NCI-H460 (cell line): Measurements from ENCODE around the gene OR10H1. TPM values are rescaled to one million over a fixed set of nuclear protein-coding genes. Genes with fewer than 3 reads are reported as not detected.
"Not testable (repeated sequence)": the region's sequence is repeated elsewhere in the genome, so short reads cannot be mapped to it uniquely, and the experiment has no call there.

Experiments
- DNase-seq: peaks from one replicate; pipeline ENCODE4 v3.0.0-alpha.2; 2016; ENCODE audit warnings: low read depth; ENCODE audit errors: extremely low read depth
- total RNA-seq: library from RNA; depleted of rRNA; stranded (reverse); fragments of >200 nt; shearing (Covaris generic); gene quantifications from 2 replicates; pipeline ENCODE4 v1.2.3, GENCODE V29; 2014

Gene OR10H1
- total RNA-seq, 1 experiment from 2014 or later: not detected

- DNase-seq: no peak
Observed at GRCh38 chr19:15829306-15829698, 13.8 kb upstream of the OR10H1 start.

GRCh38 chr19:15828611-15829305 lies 13.3 kb upstream of the OR10H1 start:
- DNase-seq: not testable (repeated sequence)

- DNase-seq: no peak
Observed at GRCh38 chr19:15828121-15828610, 12.7 kb upstream of the OR10H1 start.

DNA sequence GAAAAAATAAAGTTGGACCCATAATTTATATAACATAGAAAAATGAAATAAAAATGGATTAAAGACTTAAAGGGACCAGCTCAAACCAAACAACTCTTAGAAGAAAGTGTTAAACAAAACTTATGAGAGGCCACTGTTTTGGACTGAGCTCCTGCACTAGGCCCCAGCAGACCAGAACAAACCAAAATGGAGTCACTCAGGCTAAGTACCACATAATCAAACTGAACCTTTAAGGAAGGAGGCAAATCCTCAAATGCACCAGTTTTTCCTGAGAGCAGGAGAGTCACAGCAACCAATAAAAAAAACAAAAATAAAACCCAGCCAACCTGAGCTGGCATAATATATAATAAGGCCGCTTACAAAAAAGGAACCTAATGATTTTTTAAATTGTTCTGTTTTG lies 10.3 kb upstream of the OR10H1 start:
- DNase-seq: no peak

DNA sequence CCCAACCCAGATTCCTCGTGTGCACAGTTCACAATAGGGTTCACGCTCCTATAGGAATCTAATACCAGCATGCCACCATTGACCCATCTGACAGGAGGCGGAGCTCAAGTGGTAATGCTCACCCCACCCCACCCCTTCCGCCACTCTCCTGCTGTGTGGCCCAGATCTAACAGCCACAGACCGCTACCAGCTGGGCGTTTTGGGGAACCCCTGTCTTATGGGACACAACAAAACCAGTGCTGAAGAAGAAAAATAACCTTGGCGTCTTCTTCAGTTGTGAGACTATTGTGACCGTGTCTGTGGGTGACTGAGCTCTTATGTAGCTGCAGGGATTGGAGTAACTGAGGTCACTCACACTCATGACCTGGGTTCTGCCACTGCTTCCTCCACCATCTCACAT lies 5.2 kb upstream of the OR10H1 start:
- DNase-seq: no peak

- DNase-seq: no peak
Observed at GRCh38 chr19:15813916-15814315, 1.5 kb downstream of the OR10H1 start.

DNA sequence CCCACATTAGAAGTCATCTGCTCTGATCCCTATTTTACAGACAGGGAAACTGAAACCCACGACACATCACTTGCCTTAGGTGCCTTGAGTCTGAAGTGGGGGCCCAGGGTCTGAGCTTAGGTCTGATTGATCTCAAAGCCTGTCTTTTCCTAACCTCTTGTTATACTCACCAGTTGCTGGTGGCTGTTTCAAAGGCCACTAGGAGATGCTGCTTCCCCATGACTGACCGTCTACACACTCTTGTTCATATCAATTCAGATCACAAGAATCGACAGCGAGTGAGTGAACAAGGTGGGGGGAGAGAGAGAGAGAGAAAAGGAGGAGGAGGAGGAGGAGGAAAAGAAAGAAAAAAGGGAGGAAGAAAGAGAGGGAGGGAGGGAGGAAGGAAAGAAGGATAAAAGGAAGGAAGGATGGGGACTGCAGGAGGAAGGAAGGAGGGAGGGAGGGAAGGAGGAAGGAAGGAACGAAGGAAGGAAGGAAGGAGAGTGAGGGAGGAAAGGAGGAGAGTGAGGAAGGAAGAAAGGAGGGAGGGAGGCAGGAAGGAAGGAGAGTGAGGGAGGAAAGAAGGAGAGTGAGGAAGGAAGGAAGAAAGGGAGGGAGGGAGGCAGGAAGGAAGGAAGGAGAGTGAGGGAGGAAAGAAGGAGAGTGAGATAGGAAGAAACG lies 3.3 kb downstream of the OR10H1 start:
- DNase-seq: no peak

DNA sequence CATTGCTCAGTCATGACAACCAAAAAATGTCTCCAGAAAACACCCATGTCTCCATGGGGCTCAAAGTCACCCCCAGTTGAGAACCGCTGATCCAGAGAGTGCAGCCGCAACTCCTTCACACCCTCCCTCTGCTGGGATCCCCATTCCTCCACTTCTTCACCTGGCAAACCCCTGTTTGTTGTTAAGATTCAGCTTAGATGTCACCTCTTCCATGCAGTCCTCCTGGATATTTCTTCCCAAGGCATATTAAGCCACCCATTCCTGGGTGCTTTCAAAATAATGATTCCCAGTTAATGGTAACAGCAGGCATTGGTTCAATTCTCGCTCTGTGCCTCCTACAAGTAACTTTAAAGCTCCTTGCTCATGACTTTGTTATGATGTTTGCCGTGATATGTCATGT lies 4.0 kb downstream of the OR10H1 start:
- DNase-seq: no peak

- peak; percentile 1 for DNase-seq
Observed at GRCh38 chr19:15810335-15810734, 5.1 kb downstream of the OR10H1 start.

DNA sequence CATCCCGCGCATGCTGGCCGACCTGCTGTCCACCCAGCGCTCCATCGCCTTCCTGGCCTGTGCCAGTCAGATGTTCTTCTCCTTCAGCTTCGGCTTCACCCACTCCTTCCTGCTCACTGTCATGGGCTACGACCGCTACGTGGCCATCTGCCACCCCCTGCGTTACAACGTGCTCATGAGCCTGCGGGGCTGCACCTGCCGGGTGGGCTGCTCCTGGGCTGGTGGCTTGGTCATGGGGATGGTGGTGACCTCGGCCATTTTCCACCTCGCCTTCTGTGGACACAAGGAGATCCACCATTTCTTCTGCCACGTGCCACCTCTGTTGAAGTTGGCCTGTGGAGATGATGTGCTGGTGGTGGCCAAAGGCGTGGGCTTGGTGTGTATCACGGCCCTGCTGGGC lies 21.2 kb downstream of the OR10H1 start:
- not testable (repeated sequence) for DNase-seq

- DNase-seq: no peak
Observed at GRCh38 chr19:15790096-15790495, 25.4 kb downstream of the OR10H1 start.

DNA sequence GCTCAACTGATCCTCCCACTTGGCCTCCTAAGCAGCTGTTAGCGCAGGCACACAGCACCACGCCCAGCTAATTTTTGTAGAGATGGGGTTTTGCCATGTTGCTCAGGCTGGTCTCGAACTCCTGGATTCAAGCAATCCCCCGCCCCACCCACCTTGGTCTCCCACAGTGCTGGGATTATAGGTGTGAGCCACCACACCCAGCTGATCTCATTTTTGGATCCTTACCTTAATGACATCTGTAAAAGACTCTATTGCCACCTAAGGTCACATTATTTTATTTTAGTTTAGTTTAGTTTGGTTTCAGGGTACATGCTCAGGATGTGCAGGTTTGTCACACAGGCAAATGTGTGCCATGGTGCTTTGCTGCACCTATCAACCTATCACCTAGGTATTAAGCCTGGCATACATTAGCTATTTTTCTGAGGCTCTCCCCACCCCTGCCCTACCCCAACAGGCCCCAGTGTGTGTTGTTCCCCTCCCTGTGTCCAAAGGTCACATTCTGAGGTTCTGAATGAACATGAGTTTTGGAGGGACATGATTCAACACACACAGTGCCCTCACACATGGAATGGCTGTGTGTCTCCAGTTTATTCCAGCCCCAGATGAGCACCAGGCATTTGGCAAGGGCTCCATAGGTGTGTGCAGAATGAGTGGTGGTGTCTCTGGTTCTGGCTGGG lies 26.7 kb downstream of the OR10H1 start:
- no peak for DNase-seq

DNA sequence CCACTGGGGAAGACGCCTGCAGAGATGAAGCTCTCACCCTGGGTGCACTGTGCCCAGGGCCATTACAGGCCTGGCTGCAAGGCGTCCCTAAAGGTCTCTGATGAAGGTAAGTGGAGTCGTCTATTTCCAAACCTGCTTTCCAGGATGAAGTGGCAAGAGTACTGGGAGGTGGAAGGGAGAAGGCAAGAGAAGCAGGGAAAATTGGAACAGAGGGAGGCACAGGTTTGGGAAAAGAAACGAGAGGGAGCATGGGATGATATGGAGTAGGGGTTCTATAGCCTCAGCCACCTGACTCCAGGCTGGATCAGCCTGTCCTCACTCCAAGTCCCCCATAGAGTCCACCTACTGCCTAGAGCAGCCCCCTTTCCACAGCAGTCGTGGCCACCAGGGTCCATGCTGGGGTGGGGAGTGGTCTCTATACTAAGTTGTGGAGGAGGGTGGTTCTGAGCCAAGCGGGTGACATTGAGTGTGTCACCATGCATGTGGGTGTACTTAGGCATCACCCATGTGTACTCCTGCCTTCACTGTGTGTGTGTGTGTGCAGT lies 27.8 kb downstream of the OR10H1 start, which contains the start of gene OR10H5:
Gene OR10H5, plus strand, starts transcription at position 51 of the 545 bp plus-strand sequence. CDS start 6,388 bp downstream, outside the sequence.
- DNase-seq: no peak

DNA sequence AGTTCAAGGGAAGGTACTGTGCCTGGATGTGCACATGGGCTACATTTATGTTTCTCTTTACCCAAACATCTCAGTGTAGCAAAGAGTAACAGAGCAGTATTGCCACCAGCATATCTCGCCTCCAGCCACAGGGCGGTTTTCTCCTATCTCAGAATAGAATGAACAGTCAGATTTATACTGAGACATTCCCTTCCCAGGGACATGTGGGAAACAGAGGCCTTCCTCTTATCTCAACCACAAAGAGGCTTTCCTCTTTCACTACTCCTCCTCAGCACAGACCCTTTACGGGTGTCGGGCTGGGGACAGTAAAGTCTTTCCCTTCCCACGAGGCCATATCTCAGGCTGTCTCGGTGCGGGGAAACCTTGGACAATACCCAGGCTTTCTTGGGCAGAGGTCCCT lies 32.6 kb downstream of the OR10H1 start:
- not testable (repeated sequence) for DNase-seq

DNA sequence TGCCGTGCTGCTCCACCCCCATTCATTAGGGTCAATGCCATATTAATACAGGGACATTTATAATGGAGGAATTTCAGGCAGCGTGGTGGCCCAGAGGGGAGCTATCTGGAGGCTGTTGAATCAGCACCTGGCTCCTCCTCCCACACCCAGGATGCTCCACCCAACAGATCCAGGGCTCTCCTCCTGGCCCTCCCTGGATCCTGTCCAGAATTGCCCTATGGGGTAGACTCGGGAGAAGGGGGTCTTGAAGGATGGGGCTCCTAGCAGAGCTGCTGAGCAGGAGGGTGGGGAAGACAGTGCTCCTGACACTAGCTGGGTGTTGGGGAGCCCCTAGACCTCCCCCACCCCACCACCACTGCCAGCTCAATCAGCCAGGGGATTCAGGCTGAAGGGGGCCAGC lies 33.3 kb downstream of the OR10H1 start:
- no peak for DNase-seq

DNA sequence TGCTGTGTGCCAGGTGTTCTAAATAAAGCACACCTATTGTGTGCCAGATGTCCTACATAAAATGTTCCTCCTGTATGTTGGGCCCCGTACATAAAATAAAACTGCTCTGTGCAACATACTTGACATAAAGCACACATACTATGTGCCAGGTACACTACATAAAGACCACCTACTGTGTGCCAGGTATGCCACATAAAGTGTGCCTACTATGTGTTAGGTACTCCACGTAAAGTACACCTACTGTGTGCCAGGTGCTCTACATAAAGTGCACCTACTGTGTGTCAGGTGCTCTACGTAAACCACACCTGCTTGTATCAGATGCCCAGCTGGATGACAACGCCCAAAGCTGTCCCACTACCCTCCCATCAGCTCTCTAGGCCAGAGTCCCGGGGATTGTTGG lies 33.8 kb downstream of the OR10H1 start:
- no peak for DNase-seq

- DNase-seq: no peak
Observed at GRCh38 chr19:15780610-15781418, 34.6 kb downstream of the OR10H1 start.

- no peak for DNase-seq
Observed at GRCh38 chr19:15779756-15780476, 35.5 kb downstream of the OR10H1 start.
